PC-3 (cell line): ENCODE results near the gene ANGPT4. TPM values are rescaled to one million over a fixed set of nuclear protein-coding genes. Genes with fewer than 3 reads are reported as not detected.

Source experiments
- ATAC-seq: fragments of 200-7000 bp; cut with Tn5 transposase; 2 replicates; pipeline ENCODE4 v1.9.1; 2020; ENCODE audit warnings: mild to moderate bottlenecking, moderate library complexity
- BruUV-seq: library from RNA; stranded (reverse); fragments of 400-500 nt; replicated peaks from 2 replicates; lab custom pipeline; 2021; lab: Mats Ljungman, UMichigan
- CTCF ChIA-PET: fragments of 300-600 bp; sonication (Branson Sonifier 250); formaldehyde crosslinking; loops from one replicate; lab custom pipeline; 2022; ENCODE audit warnings: antibody characterized with exemption; lab: Charles Lee
- POLR2A ChIA-PET: fragments of 300-600 bp; sonication (Branson Sonifier 250); formaldehyde crosslinking; loops from one replicate; lab custom pipeline; 2022; ENCODE audit warnings: antibody characterized with exemption; ENCODE audit not compliant: unreplicated experiment; lab: Charles Lee
- DNase-seq: peaks from one replicate; pipeline ENCODE4 v3.0.0-alpha.2; 2015
- H2AFZ ChIP-seq: fragments of 300-600 bp; sonication (generic); 2 replicates; pipeline ENCODE4 v1.6.0; 2016; ENCODE audit warnings: antibody characterized with exemption, low read length
- H3F3A ChIP-seq: fragments of 300-600 bp; sonication (generic); one replicate; pipeline ENCODE4 v1.6.0; 2017; ENCODE audit warnings: antibody characterized with exemption, low read length, control low read depth, mild to moderate bottlenecking; ENCODE audit not compliant: unreplicated experiment
- H3K27ac ChIP-seq: fragments of 300-600 bp; sonication (generic); 2 replicates; pipeline ENCODE4 v1.5.1; 2016; ENCODE audit warnings: mild to moderate bottlenecking, low read length
- H3K27me3 ChIP-seq: fragments of 300-600 bp; sonication (generic); 2 replicates; pipeline ENCODE4 v1.6.1; 2016; ENCODE audit warnings: low read length, mixed read lengths
- H3K36me3 ChIP-seq: fragments of 300-600 bp; sonication (generic); 2 replicates; pipeline ENCODE4 v1.6.1; 2016; ENCODE audit warnings: low read depth, mixed run types, low read length, mixed read lengths
- H3K4me1 ChIP-seq: fragments of 300-600 bp; sonication (generic); 2 replicates; pipeline ENCODE4 v1.5.1; 2016; ENCODE audit warnings: low read length; ENCODE audit not compliant: insufficient read depth
- H3K4me2 ChIP-seq: fragments of 300-600 bp; sonication (generic); 2 replicates; pipeline ENCODE4 v1.6.0; 2016; ENCODE audit warnings: low read length
- H3K4me3 ChIP-seq: fragments of 300-600 bp; sonication (generic); 2 replicates; pipeline ENCODE4 v1.5.1; 2016; ENCODE audit warnings: mild to moderate bottlenecking, low read length, mixed read lengths
- H3K79me2 ChIP-seq: fragments of 300-600 bp; sonication (generic); 2 replicates; pipeline ENCODE4 v1.6.1; 2017; ENCODE audit warnings: low read length, mixed read lengths
- H3K9ac ChIP-seq: fragments of 300-600 bp; sonication (generic); 2 replicates; pipeline ENCODE4 v1.6.0; 2016; ENCODE audit warnings: mild to moderate bottlenecking, low read length
- H3K9me2 ChIP-seq: fragments of 300-600 bp; sonication (generic); replicated peaks from 2 replicates; pipeline ENCODE4 v1.6.1; 2016; ENCODE audit warnings: mixed run types, low read length, mixed read lengths
- H3K9me3 ChIP-seq: fragments of 300-600 bp; sonication (generic); 2 replicates; pipeline ENCODE4 v1.6.1; 2016; ENCODE audit warnings: low read length, mixed read lengths
- H4K20me1 ChIP-seq: fragments of 300-600 bp; sonication (generic); 2 replicates; pipeline ENCODE4 v1.6.1; 2016; ENCODE audit warnings: low read length, mixed read lengths
- CTCF ChIP-seq: fragments of 300-600 bp; sonication (generic); conservative IDR thresholded peaks from 2 replicates; pipeline ENCODE4 v1.5.1; 2017; ENCODE audit warnings: antibody characterized with exemption, low read depth, mild to moderate bottlenecking, low read length
- EZH2 ChIP-seq: fragments of 300-600 bp; sonication (generic); IDR thresholded peaks from one replicate; pipeline ENCODE4 v1.6.1; 2017; ENCODE audit warnings: antibody characterized with exemption, mild to moderate bottlenecking, low read length; ENCODE audit not compliant: unreplicated experiment
- EZH2phosphoT487 ChIP-seq: fragments of 300-600 bp; sonication (generic); IDR thresholded peaks from 2 replicates; pipeline ENCODE4 v1.6.1; 2018; ENCODE audit warnings: mild to moderate bottlenecking, antibody characterized with exemption, low read length, borderline replicate concordance
- intact Hi-C: fragments of 100-400 bp; cut with micrococcal nuclease; formaldehyde crosslinking; loops from 2 replicates; pipeline ENCODE4 v1.9.0; 2023
- total RNA-seq: library from RNA; depleted of rRNA; stranded (reverse); fragments of >200 nt; gene quantifications from 2 replicates; pipeline ENCODE4 v1.2.3, GENCODE V29; 2014

Gene ANGPT4
- total RNA-seq, 1 experiment from 2014 or later, result not detected

- Histone ChIP-seq H3F3A (no peaks in the 10 kb centered on the region), H3K4me3 (no peak overlapping the region), H3K9me2 (no peaks in the 10 kb centered on the region), H3K4me2 (no peak overlapping the region), H3K4me1 (no peaks in the 10 kb centered on the region), H3K27me3 (peaks cover 11% of the 10 kb centered on the region), H4K20me1 (no peaks in the 10 kb centered on the region), H3K9me3 (no peaks in the 10 kb centered on the region), H3K9ac (no peak overlapping the region), H3K36me3 (no peaks in the 10 kb centered on the region), H2AFZ (no peak overlapping the region), H3K27ac (no peak overlapping the region), H3K79me2 (no peaks in the 10 kb centered on the region)
- DNase-seq (no peak), ATAC-seq (no peak)
- no peak for TF ChIP-seq EZH2
- no peak for TF ChIP-seq CTCF
- TF ChIP-seq EZH2phosphoT487, result no peak
- BruUV-seq, result no TSS peak
- intact Hi-C loops, result no loop called here
- POLR2A ChIA-PET, result no interaction called here
- CTCF ChIA-PET, result no interaction called here
Observed at GRCh38 chr20:870758-871157, 45.4 kb downstream of the ANGPT4 start.

GRCh38 chr20:869606-870005, 46.5 kb downstream of the ANGPT4 start:
- TF ChIP-seq EZH2 (no peak), CTCF (no peak), EZH2phosphoT487 (no peak)
- Histone ChIP-seq H3K4me3 (no peak overlapping the region), H3K79me2 (no peaks in the 10 kb centered on the region), H3K27ac (no peak overlapping the region), H3K36me3 (no peaks in the 10 kb centered on the region), H3K4me1 (no peaks in the 10 kb centered on the region), H3F3A (no peaks in the 10 kb centered on the region), H4K20me1 (no peaks in the 10 kb centered on the region), H3K9me2 (no peaks in the 10 kb centered on the region), H3K9ac (no peak overlapping the region), H2AFZ (no peak overlapping the region), H3K9me3 (no peaks in the 10 kb centered on the region), H3K27me3 (peaks cover 11% of the 10 kb centered on the region), H3K4me2 (no peak overlapping the region)
- CTCF ChIA-PET, result no interaction called here
- intact Hi-C loops, result no loop called here
- BruUV-seq, result no TSS peak
- no peak for ATAC-seq
- no peak for DNase-seq
- POLR2A ChIA-PET, result no interaction called here

GRCh38 chr20:868279-868678, 47.9 kb downstream of the ANGPT4 start:
- BruUV-seq, result no TSS peak
- Histone ChIP-seq H3K4me2 (no peak overlapping the region), H3K9me3 (no peaks in the 10 kb centered on the region), H3K4me3 (no peak overlapping the region), H3K4me1 (no peaks in the 10 kb centered on the region), H3K79me2 (no peaks in the 10 kb centered on the region), H4K20me1 (no peaks in the 10 kb centered on the region), H3K27ac (no peak overlapping the region), H3F3A (no peaks in the 10 kb centered on the region), H3K27me3 (peaks cover 9% of the 10 kb centered on the region), H3K9me2 (no peaks in the 10 kb centered on the region), H3K9ac (no peak overlapping the region), H2AFZ (no peak overlapping the region), H3K36me3 (no peaks in the 10 kb centered on the region)
- ChIA-PET CTCF (no interaction called here), POLR2A (no interaction called here)
- DNase-seq (no peak), ATAC-seq (no peak)
- TF ChIP-seq CTCF, result no peak
- no peak for TF ChIP-seq EZH2
- no peak for TF ChIP-seq EZH2phosphoT487
- intact Hi-C loops, result no loop called here
